Measurements from ENCODE around the gene CRX.
"Not testable (repeated sequence)": the region's sequence is repeated elsewhere in the genome, so short reads cannot be mapped to it uniquely, and the experiment has no call there.

CRX gene

DNA sequence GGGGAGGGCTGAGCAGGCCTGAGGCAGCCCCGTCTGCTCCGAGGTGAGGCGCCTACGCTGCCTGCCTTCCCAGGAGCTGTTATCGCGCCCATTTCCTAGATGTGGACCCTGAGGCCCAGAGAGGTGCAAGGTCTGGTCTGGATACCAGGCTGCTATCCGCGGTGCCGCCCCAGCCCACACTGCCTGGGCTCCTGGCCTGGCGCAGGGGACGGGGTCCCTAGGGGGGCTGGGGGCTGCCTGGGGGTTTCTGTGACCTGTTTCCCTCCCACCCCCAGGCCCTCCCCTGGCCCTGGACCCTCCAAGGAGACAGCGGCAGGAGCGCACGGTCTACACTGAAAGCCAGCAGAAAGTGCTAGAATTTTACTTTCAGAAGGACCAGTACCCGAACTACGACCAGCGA lies 38.1 kb downstream of the CRX start:
- not testable (repeated sequence) for DNase-seq (ENCODE audit: low read depth, low spot score)

DNA sequence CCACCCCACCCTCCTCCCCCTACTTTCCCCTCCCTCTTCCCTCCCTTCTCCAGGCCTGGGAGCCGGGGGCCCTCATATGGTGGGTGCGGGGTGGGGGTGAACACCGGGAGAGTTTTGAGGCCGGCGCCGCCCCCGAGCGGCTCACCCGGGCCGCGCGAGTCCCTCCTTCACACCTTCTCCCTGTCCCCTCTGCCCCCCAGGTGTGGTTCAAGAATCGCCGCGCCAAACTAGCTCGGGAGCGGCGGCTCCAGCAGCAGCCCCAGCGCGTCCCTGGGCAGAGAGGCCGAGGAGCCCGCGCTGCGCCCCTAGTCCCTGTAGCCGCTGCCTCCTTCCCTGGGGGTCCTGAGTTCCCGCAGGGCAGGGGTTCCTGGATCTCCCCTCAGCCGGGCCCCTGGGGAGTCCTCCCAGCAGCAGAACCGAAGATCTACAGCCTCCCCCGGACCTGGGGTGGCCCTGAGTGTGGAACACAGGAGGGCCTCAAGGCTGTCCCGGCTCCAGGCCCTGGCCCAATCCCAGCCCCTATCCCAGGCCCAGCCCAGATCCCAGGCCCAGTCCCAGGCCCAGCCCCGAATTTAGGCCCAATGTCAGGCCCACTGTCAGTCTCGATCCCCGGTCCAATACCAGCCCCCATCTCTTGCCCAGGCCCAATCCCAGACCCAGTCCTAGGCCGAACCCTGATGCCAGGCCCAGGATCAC lies 39.0 kb downstream of the CRX start:
- no peak for DNase-seq (ENCODE audit: low read depth, low spot score)

DNA sequence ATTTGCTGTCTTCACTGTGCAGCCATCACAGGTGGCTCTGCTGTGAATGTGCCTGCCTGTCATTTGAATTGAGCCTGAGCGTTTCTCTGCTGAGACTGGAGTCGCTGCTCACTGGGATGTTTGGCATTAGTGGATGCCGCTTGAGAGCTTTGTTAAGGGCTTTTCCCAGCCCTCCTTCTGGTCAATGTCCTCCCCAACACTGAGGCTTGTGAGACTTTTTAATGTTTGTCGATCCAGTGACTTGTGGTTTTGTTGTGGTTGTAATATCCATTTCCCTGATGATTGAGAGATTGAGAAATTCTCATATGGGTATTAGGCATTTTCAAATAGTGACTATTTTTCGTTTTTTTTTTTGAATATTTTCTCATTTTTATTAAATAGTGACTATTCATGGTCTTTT lies 39.9 kb downstream of the CRX start:
- DNase-seq (ENCODE audit: low read depth, low spot score): no peak

DNA sequence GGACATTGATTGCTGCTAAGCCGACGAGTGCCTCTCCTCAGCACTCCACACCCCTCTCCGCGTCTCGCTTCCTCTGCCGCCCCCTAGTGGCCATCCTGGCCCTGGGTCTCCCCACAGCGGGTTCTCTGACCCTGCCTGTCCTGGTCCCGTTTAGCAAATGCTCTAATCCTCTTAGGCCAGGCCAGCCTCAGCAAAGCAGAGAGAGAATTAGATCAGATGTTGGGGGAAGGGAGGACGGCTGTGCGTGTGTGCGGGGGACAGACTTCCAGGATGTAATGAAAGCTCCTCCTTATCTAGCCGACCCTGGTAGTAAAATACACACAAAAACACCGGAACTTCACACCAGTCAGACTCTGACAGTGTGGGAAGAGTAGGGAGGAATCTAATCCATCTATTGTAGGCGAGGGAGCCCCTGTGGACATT lies 41.8 kb downstream of the CRX start:
- DNase-seq (ENCODE audit: low read depth, low spot score): peak; percentile 71

DNA sequence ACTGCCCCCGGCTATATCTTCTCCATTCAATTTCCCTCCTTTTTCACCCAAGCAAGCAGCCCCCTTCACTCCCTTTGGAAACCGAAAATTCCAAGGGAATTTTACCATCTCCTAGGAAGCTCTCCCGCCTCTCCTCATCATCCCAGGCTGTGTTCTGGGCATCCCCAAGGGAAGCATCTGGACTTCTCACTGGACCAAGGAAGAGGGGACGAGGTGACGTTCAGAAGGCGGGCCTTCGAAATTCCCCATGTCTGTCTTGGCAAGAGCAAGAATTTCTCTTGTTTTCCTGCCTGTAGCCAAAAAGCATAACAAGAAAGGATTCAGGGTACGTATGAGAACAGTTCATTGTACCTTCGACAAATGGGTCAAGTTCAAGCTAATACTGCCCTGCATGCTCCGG lies 43.4 kb downstream of the CRX start:
- no peak for DNase-seq (ENCODE audit: low read depth, low spot score)

DNA sequence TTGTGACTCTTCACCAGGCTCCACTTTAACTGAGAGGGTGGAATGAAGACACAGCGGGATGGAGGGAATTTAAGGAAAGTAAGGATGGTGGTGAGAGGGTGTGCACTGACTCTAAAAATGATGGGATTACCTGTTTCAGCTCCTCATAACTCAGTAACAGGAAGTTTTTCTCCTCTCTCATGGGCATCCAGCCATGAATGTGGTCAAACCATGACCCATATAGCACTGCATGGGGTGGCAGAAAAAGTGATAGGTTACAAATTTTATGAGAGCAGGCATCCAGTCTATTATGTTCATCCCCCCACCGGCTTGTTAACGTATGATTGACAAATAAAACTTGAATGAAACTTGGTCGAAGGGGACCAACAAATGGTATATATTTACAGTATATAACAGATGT lies 57.2 kb downstream of the CRX start:
- DNase-seq (ENCODE audit: low read depth, low spot score): no peak

DNA sequence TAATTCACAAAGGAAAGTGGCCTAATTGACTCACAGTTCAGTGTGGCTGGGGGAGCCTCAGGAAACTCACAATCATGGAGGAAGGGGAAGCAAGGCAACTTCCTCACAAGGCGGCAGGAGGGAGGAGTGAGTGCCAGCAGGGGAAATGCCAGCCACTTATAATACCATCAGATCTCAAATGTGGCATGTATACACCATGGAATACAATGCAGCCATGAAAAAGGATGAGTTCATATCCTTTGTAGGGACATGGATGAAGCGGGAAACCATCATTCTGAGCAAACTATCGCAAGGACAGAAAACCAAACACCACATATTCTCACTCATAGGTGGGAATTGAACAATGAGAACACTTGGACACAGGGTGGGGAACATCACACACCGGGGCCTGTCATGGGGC lies 57.6 kb downstream of the CRX start:
- not testable (repeated sequence) for DNase-seq (ENCODE audit: low read depth, low spot score)

DNA sequence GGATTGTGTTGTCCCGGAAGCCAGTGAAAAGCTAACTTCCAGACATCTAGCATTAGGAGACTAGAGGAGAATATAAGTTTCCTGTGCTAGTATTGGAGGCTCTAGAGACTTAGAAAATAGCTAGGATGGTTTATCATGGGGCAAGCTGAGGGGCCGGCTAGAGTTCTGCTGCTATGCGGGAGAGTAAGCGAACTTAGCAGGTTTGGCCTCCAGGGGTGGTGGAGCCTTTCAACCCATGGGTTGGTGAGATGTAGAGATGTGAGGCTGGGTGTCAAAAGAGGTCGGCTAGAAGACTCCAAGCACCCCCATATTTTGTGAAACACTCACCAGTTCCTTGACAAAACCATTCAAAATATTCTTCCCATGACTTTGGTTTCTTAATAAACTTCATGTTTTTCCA lies 60.0 kb downstream of the CRX start:
- DNase-seq (ENCODE audit: low read depth, low spot score): no peak

DNA sequence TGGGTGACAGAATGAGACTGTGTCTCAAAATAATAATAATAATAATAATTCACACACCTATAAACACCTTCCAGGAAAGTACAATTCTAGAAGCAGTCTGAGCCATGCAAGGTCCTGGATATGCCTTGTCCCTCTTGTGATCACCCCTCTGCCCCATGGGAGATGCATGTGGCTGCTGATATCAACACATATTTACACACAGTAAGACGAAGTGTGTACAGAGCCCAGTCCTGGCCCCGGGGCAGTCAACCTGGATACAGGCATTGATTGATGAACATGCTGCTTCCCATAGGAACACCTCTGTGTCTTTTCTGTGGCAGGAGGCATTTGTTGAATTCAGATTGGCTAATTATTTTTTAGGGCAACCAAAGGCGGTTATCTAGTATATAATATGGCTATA lies 61.2 kb downstream of the CRX start:
- no peak for DNase-seq (ENCODE audit: low read depth, low spot score)

DNA sequence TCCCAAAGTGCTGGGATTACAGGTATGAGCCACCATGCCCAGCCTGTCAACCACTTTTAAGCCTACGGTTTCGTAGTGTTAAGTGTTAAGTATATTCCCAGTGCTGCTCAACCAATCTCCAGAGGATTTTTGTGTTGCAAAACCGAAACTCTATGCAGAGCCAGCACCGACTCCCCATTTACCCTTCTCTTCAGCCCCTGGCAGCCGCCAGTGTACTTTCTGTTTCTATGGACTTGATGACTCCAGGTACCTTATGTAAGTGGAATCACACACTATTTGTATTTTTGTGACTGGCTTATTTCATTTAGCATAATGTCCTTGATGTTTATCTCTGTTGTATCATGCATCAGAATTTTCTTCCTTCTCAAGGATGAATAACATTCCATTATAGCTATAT lies 63.3 kb downstream of the CRX start:
- DNase-seq (ENCODE audit: low read depth, low spot score): no peak

DNA sequence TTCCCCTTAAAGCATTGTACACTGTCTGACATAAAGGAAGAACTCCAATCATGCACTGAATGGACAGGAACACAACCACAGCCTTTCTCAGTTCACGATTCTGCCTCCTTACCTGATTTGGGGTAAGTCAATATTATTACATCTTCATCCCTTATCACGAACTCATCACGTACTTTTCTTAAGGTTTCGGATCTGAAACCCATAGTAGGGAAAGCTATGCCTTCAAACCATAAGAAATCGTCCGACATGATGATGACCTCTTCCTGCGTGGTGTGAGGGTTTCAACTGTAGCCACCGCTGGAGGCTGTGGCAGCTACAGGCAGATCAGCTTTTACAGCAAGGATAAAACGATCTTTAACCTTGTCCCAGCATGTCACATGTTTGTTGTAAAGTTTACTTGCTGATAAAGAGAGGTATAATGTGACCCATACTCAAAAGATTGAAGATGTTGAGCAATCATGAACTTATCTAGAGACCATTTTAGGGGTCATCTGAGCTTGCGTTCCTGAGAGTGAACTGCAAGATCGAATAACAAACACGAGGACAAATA lies 64.3 kb downstream of the CRX start, which contains the start of gene SULT2A1:
TSS of gene SULT2A1 (minus strand) at position 306 of the 550 bp plus-strand sequence. CDS start at position 248, 58 bp downstream.
- DNase-seq (ENCODE audit: low read depth, low spot score): no peak

DNA sequence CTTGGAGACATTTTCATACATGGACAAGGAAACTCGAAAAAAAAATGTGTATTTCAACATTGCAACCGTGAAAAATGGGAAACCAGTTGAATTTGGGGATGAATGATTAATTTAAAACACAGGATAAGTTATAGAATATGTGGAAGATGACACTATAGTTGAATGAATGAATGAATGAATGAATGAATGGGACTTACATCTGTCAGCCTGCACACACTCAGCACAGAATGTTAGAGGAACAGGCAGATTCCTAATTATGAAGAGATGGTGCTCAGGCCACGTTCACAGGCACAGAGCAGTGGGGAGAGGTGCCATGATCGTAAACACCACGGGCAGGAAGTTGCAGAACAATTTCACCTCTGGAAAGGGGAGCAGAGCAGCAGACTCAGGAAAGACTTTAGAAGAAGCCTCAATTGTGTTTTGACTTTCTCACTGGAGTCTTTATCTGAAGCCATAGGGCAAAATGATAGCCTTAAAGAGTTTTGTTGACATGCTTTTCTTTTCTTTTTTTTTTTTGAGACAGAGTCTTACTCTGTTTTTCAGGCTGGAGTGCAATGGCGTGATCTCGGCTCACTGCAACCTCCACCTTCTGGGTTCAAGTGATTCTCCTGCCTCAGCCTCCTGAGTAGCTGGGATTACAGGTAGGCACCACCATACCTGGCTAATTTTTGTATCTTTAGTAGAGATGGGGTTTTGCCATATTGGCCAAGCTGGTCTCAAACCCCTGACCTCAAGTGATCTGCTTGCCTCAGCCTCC lies 69.3 kb downstream of the CRX start:
- no peak for DNase-seq (ENCODE audit: low read depth, low spot score)

DNA sequence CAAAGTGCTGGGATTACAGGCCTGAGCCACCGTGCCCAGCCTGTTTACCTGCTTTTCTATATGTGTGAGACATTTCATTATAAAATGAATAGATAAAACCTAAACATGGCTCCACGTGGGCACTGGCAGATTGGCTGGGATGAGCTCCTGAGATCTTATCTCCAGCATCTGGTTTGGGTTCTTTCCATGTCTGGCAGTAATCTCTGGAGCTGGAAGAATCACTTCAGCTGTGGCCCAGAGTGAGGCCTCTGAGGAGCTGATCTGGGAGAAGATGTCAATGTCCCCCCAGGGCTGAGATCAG lies 69.8 kb downstream of the CRX start:
- no peak for DNase-seq (ENCODE audit: low read depth, low spot score)

DNA sequence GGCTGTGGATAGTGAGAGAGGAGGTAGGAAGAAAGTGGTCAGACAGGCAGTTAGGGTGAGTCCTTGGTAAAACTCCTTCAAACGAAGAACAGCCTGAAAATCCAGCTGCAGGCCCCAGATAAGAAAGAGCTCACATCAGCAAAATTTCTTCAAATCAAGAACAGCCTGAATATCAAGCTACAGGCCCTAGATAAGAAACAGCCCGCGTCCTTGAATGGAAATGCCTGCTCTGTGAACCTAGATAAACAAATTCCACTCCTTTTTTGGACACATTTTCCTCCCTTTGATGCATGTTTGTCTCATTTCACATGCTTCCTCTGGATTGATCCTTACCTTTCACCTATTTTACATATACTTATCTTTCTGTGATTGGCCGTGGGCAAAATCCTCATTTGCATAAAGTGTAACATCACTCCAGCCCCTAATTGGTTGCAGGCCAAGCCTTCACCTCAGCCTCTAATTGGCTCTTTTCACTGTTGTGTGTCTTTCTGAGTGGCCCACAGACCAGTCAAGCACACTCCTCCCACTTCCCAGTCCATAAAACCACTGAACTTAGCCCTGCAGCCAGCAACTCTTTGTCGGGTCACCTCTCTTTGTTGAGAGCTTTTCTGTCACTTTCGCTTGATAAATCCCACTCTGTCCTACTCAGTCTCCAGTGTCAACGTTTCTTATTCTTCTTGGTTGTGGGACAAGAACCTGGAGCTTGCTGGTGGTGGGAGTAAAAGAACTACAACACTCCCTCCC lies 70.4 kb downstream of the CRX start:
- DNase-seq (ENCODE audit: low read depth, low spot score): no peak
